MV-4-11 (cell line): ENCODE measurements around the gene LCORL.
"Not testable (repeated sequence)": the region's sequence is repeated elsewhere in the genome, so short reads cannot be mapped to it uniquely, and the experiment has no call there.

Experiments
- DNase-seq: peaks from one replicate; lab custom pipeline; 2025; lab: John Stamatoyannopoulos, UW

LCORL gene

GRCh38 chr4:17932041-17932440 is 89.5 kb downstream of the LCORL start:
- DNase-seq = no peak

- DNase-seq = no peak
These were observed 91.3 kb downstream of the LCORL start for GRCh38 chr4:17930256-17930655.

- no peak for DNase-seq
These were observed 97.4 kb downstream of the LCORL start for GRCh38 chr4:17924189-17924588.

GRCh38 chr4:17921451-17921850 is 100.1 kb downstream of the LCORL start:
- no peak for DNase-seq

- peak; percentile 70 for DNase-seq
These were observed 100.9 kb downstream of the LCORL start for GRCh38 chr4:17920681-17921080.

GRCh38 chr4:17915439-17915838 is 106.1 kb downstream of the LCORL start:
- DNase-seq = peak; percentile 5

GRCh38 chr4:17912011-17912410 is 109.5 kb downstream of the LCORL start:
- DNase-seq = no peak

- DNase-seq = no peak
These were observed 109.9 kb downstream of the LCORL start for GRCh38 chr4:17911608-17912007.

- no peak for DNase-seq
These were observed 123.0 kb downstream of the LCORL start for GRCh38 chr4:17898553-17899055.

GRCh38 chr4:17895481-17895880 is 126.1 kb downstream of the LCORL start:
- DNase-seq = no peak

- no peak for DNase-seq
These were observed 127.1 kb downstream of the LCORL start for GRCh38 chr4:17894421-17894820.

- no peak for DNase-seq
These were observed 131.9 kb downstream of the LCORL start for GRCh38 chr4:17889692-17890091.

- DNase-seq = no peak
These were observed 137.0 kb downstream of the LCORL start for GRCh38 chr4:17884511-17884910.

GRCh38 chr4:17884063-17884462 is 137.5 kb downstream of the LCORL start:
- no peak for DNase-seq

GRCh38 chr4:17877661-17878060 is 143.9 kb downstream of the LCORL start:
- no peak for DNase-seq

- DNase-seq = no peak
These were observed 144.6 kb downstream of the LCORL start for GRCh38 chr4:17876943-17877342.

- DNase-seq = no peak
These were observed 146.0 kb downstream of the LCORL start for GRCh38 chr4:17875402-17876070.

- no peak for DNase-seq
These were observed 152.2 kb downstream of the LCORL start for GRCh38 chr4:17869327-17869726.

GRCh38 chr4:17867276-17867675 is 154.3 kb downstream of the LCORL start:
- DNase-seq = no peak

GRCh38 chr4:17866810-17867209 is 154.7 kb downstream of the LCORL start:
- DNase-seq = no peak

GRCh38 chr4:17865866-17866363 is 155.6 kb downstream of the LCORL start:
- no peak for DNase-seq

- DNase-seq = not testable (repeated sequence)
These were observed 159.6 kb downstream of the LCORL start for GRCh38 chr4:17861906-17862305.

- no peak for DNase-seq
These were observed 161.7 kb downstream of the LCORL start for GRCh38 chr4:17859793-17860406.

- DNase-seq = no peak
These were observed 167.5 kb downstream of the LCORL start for GRCh38 chr4:17854036-17854435.
